Urinary bladder (tissue), 4 donors: ENCODE results near the gene TUT7. TPM values are rescaled to one million over a fixed set of nuclear protein-coding genes. Genes with fewer than 3 reads are reported as not detected.
"Not testable (repeated sequence)": the region's sequence is repeated elsewhere in the genome, so short reads cannot be mapped to it uniquely, and the experiment has no call there.

Source experiments
- DNase-seq: peaks from one replicate; pipeline ENCODE4 v3.0.0-alpha.2; 2015; ENCODE audit errors: extremely low spot score
- H3K27ac ChIP-seq: one replicate; pipeline ENCODE4 v1.5.1; 2013; ENCODE audit warnings: low read depth, mild to moderate bottlenecking, moderate library complexity
- H3K36me3 ChIP-seq: one replicate; pipeline ENCODE4 v1.6.1; 2013; ENCODE audit warnings: mild to moderate bottlenecking, moderate library complexity; ENCODE audit not compliant: insufficient read depth
- H3K4me1 ChIP-seq: one replicate; pipeline ENCODE4 v1.6.1; 2013; ENCODE audit warnings: mild to moderate bottlenecking, moderate library complexity; ENCODE audit not compliant: insufficient read depth
- H3K4me3 ChIP-seq: one replicate; pipeline ENCODE4 v1.5.1; 2013; ENCODE audit warnings: low read depth, low read length
- WGBS: extraction: QIAGEN DNeasy Blood & Tissue Kit; methylation state at CpG from one replicate; pipeline ENCODE4 v1.1.7; 2013; 5-methylcytosine and 5-hydroxymethylcytosine counted together
- polyA plus RNA-seq: library from polyadenylated mRNA; stranded (reverse); fragments of 200-250 nt; gene quantifications from one replicate; pipeline ENCODE4 v1.2.3, GENCODE V29; 2013
- total RNA-seq: library from RNA; depleted of rRNA; stranded (reverse); fragments of >200 nt; gene quantifications from one replicate; pipeline ENCODE4 v1.2.3, GENCODE V29; 2014
- donor health status: healthy with polysubstance abuse.
- donor health status: healthy.

TUT7 gene, protein sequence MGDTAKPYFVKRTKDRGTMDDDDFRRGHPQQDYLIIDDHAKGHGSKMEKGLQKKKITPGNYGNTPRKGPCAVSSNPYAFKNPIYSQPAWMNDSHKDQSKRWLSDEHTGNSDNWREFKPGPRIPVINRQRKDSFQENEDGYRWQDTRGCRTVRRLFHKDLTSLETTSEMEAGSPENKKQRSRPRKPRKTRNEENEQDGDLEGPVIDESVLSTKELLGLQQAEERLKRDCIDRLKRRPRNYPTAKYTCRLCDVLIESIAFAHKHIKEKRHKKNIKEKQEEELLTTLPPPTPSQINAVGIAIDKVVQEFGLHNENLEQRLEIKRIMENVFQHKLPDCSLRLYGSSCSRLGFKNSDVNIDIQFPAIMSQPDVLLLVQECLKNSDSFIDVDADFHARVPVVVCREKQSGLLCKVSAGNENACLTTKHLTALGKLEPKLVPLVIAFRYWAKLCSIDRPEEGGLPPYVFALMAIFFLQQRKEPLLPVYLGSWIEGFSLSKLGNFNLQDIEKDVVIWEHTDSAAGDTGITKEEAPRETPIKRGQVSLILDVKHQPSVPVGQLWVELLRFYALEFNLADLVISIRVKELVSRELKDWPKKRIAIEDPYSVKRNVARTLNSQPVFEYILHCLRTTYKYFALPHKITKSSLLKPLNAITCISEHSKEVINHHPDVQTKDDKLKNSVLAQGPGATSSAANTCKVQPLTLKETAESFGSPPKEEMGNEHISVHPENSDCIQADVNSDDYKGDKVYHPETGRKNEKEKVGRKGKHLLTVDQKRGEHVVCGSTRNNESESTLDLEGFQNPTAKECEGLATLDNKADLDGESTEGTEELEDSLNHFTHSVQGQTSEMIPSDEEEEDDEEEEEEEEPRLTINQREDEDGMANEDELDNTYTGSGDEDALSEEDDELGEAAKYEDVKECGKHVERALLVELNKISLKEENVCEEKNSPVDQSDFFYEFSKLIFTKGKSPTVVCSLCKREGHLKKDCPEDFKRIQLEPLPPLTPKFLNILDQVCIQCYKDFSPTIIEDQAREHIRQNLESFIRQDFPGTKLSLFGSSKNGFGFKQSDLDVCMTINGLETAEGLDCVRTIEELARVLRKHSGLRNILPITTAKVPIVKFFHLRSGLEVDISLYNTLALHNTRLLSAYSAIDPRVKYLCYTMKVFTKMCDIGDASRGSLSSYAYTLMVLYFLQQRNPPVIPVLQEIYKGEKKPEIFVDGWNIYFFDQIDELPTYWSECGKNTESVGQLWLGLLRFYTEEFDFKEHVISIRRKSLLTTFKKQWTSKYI (N-terminal part only)
- total RNA-seq (45.0 TPM), polyA plus RNA-seq (11.6 TPM)

DNA sequence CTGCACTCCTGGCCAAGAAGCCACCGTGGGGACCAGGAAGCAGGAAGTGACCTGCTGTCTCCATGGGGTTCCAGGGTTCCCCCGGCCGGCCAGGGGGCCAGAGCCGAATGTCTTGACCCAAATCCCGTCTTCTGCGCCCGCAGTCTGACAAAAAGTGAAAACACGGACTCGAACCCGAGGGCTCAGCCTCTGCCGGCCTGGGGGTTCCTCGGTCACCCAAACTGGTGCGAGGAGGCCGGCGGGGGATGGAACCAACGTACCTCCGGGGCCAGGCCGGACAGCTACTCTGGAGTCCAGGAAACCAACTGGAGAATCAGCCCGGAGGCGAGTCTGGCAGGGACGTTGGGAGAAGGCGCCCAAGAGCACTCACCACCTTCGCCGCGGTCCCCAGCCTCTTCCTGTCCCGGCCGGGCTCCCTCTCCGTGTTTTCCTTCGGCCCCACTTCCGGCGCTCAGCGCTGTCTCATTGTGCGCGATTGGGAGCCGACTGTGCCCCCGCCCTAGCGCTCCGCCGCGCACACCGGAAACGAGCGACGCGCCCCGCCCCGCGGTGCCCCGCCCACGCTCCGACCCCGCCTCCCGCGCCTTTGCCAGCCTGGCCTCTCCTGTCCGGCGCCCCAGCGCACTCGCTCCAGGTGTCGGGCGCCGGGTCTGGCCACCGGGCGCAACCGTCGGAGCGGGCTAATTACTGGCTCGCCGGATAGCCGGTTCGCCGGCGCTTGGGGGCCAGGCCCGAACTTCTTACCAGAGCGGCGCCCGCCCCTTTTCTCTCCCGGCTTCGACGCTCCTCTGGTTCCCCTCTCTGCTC lies at the start of gene TUT7:
Gene TUT7, minus strand, starts transcription at position 400 of the 807 bp plus-strand sequence. CDS start 1,211 bp downstream, outside the sequence.
- peak within 1 kb of the TSS; percentile 89 for H3K27ac ChIP-seq
- H3K4me3 ChIP-seq: peak within 1 kb of the TSS; percentile 89
- H3K4me1 ChIP-seq: peaks cover 1% of the 10 kb centered on the region
- under 1% methylated on average over 79 of the region's 79 CpGs for WGBS
- peak; percentile 96 for DNase-seq
- H3K36me3 ChIP-seq: no peaks in the 10 kb centered on the region

DNA sequence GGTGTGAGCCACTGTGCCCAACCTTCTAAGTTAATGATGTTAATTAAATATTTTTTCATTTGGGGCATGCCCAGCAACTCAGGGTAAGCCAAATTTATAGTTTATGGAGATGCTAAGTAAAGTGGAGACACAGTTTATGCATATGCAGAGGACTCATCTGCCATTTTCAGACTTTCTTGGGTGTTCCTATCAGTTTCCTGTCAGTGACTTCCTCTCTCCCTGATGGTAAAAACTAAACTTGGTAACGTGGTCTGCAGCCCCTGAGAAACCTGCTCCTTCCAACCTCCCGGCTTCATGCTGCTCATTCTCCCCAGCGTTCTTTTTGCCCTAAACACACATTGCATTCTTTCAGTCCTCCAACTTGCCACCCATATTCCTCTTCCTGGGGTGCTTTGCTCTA lies 48.4 kb upstream of the TUT7 start:
- 69% methylated on average over 3 of the region's 3 CpGs for WGBS
- Histone ChIP-seq H3K27ac (no peak overlapping the region), H3K4me1 (no peaks in the 10 kb centered on the region), H3K36me3 (no peaks in the 10 kb centered on the region), H3K4me3 (no peak overlapping the region)
- DNase-seq: no peak

DNA sequence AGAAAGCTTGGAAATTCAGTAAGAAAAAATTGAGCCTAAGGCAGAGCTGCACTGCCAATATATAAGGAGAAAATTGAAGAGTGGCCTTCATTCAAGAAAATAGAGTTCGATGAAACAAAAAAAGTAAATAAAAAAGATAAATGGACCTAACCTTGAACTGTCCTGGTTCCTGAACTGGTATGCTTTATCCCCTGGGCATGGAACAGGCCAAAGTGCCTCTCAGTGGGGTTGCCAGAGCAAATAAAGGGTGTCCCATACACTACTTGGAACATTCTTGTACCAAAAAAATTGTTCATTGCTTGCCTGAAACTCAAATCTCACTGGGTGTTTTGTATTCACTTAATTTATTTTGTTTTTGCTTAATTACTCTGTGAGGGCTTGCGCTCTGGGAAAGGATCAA lies 42.2 kb upstream of the TUT7 start:
- DNase-seq: no peak
- Histone ChIP-seq H3K27ac (no peak overlapping the region), H3K4me3 (no peak overlapping the region), H3K36me3 (no peaks in the 10 kb centered on the region), H3K4me1 (no peaks in the 10 kb centered on the region)
- WGBS: 98% methylated on average over 2 of the region's 2 CpGs

DNA sequence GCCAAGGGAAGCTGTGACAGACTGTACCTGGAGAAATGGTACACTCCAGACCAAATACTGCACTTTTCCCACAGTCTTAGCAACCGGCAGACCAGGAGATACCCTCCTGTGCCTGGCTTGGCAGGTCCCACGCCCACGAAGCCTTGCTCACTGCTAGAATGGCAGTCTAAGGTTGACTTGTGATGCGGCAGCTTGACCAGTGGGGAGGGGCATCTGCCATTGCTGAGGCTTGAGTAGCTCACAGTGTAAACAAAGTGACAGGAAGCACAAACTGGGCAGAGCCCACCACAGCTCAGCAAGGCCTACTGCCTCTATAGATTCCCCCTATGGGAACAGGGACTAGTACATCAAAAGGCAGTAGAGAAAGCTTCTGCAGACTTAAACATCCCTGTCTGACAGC lies 36.0 kb upstream of the TUT7 start:
- 74% methylated on average over 4 of the region's 4 CpGs for WGBS
- DNase-seq: not testable (repeated sequence)

DNA sequence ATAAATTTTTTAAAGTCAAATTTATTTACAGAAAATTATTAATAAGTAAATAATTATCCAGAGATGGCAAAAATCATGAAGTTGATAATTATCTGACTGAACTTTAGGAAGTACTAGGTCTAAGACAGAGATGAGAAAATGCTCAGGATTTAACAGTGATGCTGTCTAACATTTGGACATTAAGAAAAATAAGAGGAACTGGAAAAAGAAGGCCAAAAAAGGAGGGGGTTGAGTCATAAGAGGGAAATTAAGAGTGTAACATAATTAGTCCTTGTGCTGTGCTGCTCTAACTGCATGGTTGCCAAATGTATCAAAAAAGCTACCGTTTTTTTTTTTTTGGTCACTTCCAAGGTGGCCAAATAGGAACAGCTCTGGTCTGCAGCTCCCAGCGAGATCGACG lies 35.4 kb upstream of the TUT7 start:
- no peak overlapping the region for H3K4me3 ChIP-seq
- H3K4me1 ChIP-seq: no peaks in the 10 kb centered on the region
- no peaks in the 10 kb centered on the region for H3K36me3 ChIP-seq
- WGBS: 92% methylated on average over 4 of the region's 4 CpGs
- H3K27ac ChIP-seq: no peak overlapping the region
- no peak for DNase-seq

More for the DNA sequence above, 36.0 kb upstream of the TUT7 start:
- H3K4me3 ChIP-seq, H3K4me1 ChIP-seq, H3K36me3 ChIP-seq, H3K27ac ChIP-seq: not testable (repeated sequence)

DNA sequence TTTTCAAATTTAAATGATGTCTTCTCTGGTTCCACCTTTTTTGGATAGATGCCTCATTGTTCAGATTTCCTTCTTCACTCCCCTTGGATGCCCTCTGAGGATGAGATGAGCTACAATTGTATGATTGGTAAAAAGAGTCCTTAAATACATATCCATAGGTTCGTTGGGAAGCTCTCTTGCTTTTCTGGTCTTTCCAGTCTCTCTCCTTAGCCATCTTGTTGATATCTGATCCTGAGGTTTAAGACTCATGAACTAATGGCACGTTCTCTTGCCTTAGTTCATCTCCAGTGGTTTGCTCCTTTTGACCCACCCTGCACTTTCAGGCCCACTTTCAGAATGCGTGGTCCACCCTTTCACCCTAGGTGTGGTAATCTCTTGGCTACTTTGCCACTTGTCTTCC lies 33.2 kb upstream of the TUT7 start:
- DNase-seq: no peak
- no peak overlapping the region for H3K27ac ChIP-seq
- H3K36me3 ChIP-seq: no peaks in the 10 kb centered on the region
- 72% methylated on average over 3 of the region's 3 CpGs for whole genome bisulfite sequencing
- no peak overlapping the region for H3K4me3 ChIP-seq
- H3K4me1 ChIP-seq: no peaks in the 10 kb centered on the region

DNA sequence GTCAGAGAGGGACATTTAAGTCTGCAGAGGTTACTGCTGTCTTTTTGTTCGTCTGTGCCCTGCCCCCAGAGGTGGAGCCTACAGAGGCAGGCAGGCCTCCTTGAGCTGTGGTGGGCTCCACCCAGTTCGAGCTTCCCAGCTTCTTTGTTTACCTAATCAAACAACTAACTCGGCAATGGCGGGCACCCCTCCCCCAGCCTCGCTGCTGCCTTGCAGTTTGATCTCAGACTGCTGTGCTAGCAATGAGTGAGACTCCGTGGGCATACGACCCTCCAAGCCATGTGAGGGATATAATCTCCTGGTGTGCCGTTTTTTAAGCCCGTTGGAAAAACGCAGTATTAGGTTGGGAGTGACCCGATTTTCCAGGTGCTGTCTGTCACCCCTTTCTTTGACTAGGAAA lies 28.8 kb upstream of the TUT7 start:
- not testable (repeated sequence) for H3K27ac ChIP-seq, H3K36me3 ChIP-seq, H3K4me3 ChIP-seq, H3K4me1 ChIP-seq, DNase-seq
- WGBS: 84% methylated on average over 11 of the region's 11 CpGs

DNA sequence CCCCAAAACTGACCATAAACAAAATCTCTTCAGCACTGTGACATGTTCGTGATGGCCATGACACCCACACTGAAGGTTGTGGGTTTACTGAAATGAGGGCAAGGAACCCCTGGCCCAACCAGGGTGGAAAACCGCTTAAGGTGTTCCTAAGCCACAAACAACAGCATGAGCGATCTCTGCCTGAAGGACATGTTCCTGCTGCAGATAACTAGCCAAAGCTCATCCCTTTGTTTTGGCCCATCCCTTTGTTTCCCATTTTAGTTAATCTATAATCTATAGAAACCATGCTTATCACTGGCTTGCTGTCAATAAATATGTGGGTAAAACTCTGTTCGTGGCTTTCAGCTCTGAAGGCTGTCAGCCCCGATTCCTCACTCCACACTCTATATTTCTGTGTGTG lies 21.8 kb upstream of the TUT7 start:
- Histone ChIP-seq H3K4me3 (no peak overlapping the region), H3K27ac (no peak overlapping the region), H3K36me3 (no peaks in the 10 kb centered on the region), H3K4me1 (no peaks in the 10 kb centered on the region)
- DNase-seq: no peak
- 89% methylated on average over 5 of the region's 5 CpGs for WGBS

DNA sequence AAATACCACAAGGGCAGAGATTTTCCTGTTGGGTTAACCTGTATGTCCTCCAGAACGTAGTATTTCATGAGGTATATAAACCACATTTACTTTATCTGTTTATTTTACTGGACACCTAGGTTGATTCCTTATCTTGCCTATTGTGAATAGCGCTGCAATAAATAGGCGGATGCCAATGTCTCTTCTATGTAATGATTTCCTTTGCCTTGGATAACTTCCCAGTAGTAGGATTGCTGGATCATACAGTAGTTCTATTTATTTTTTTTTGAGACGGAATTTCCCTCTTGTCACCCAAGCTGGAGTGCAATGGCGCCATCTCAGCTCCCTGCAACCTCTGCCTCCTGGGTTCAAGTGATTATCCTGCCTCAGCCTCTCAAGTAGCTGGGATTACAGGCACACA lies 15.6 kb upstream of the TUT7 start:
- Histone ChIP-seq H3K4me1 (no peaks in the 10 kb centered on the region), H3K36me3 (no peaks in the 10 kb centered on the region), H3K27ac (no peak overlapping the region), H3K4me3 (no peak overlapping the region)
- 80% methylated on average over 5 of the region's 5 CpGs for WGBS
- DNase-seq: no peak

DNA sequence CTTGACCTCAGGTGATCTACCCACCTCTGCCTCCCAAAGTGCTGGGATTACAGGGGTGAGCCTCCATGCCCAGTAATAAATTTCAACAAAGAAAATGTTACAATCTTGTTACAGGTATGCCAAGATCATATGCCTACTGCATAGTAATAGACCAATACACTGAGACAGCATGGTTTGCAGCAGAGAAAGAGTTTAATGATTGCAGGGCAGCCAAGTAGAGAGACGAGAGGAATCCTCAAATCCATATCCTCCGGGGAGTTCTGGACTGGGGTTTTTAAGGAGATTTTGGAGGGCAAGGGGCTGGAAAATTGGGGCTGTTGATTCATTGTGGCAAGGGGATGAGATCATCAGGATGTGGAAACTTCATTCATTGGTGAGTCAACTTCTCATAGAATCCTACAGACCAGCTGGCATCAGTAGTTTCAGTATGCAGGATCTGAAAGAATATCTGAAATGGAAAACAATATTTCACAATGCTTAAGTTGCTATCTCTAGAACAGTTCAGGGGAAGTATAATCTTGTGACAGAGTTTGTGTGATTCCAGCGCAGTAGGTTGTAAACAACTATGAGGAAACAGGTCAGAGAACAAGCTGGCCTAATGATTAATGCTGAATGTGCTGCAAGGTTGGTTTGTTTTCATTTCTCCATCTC lies 14.8 kb upstream of the TUT7 start:
- H3K4me1 ChIP-seq: no peaks in the 10 kb centered on the region
- H3K36me3 ChIP-seq: no peaks in the 10 kb centered on the region
- 87% methylated on average over 3 of the region's 3 CpGs for WGBS
- no peak for DNase-seq
- H3K27ac ChIP-seq: no peak overlapping the region
- H3K4me3 ChIP-seq: no peak overlapping the region

DNA sequence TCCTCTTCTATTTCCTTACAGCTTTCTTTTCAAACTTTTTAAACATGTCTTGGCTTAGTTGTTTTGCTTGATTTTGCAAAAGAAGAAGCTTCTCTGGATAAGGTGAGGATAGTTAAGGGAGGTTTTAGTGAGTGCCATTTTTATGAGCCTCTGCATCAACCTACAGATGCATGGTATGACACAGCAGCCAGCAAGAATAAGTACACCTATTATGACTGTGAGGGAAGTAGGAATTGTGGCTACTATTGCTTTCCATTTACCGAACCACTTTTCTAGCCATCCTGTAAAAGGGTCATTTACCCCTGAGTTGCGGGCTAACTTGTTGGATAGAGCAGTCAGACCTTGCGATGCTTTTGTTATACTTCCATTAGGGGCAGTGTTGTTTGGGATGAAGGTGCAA lies 7.0 kb upstream of the TUT7 start:
- Histone ChIP-seq H3K4me1 (no peaks in the 10 kb centered on the region), H3K27ac (no peak overlapping the region), H3K4me3 (no peak overlapping the region), H3K36me3 (no peaks in the 10 kb centered on the region)
- WGBS: 89% methylated on average over 3 of the region's 3 CpGs
- no peak for DNase-seq

DNA sequence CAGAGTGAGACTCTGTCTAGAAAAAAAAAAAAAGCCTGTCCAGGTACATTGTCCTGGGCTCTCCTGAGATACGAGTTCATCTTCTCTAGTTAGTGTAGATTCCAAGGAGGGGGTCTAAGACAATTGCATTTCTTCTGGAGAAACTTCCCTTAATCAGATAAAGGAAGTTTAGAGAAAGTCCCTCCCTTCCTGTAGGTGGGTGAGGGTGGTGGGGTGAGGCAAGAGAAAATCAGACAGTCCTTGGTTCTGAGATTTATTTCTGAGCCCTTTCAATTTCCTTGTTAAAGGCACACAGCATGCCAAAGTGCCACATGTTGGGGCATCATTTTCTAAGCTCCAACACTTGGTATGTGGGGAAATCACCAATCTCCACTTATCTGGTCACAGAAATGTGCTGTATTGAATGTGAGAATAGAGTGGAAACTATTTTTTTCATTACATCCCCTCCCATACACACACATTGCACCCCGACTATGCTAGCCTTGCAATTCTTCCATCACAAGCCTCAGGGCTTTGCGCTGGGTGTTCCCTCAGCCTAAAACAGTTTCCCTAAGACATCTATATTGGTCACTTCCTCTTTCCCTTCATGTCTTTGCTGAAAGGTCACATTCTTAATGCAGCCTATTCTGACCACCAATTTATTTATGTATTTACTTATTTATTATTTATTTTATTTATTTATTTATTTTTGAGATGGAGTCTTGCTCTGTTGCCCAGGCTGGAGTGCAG lies 5.1 kb upstream of the TUT7 start:
- WGBS: 76% methylated on average over 3 of the region's 3 CpGs
- no peaks in the 10 kb centered on the region for H3K36me3 ChIP-seq
- DNase-seq: no peak
- H3K4me3 ChIP-seq: no peak overlapping the region
- no peaks in the 10 kb centered on the region for H3K4me1 ChIP-seq
- no peak overlapping the region for H3K27ac ChIP-seq
